Testis (tissue), 2 donors: ENCODE data around the gene LCE4A.

Experiments
- CTCF ChIP-seq, 3 experiments: fragments of 450-650 bp in 2 of 3; fragments of 200-600 bp in 1 of 3; sonication (generic) in 1 of 3; IDR thresholded peaks; one replicate each; pipeline ENCODE4 v1.5.1; 2016 to 2019; ENCODE audit warnings: antibody characterized with exemption in 3 of 3, mild to moderate bottlenecking in 2 of 3, moderate library complexity in 1 of 3
- POLR2A ChIP-seq: fragments of 450-650 bp; IDR thresholded peaks from one replicate; pipeline ENCODE4 v1.6.1; 2017; ENCODE audit warnings: antibody characterized with exemption, mild to moderate bottlenecking, moderate library complexity

DNA sequence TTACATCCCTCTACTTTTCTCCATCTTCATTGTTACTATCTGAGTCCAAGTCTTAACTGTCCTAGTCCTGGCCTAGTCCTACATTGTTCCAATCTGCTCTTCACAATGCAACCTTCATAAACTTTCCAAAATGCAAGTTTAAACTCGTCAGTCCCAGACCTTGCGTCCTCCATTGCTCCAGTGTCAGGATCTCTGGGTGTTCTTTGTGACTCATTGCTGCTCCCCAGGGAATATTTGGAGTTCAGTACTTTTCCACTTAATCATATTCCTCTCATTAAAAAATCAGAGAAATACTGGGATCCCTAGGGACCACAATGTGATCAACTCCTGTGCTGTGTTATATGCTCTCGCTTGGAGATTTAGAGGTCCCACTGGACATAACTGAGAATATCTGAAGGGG lies 31.9 kb downstream of the LCE4A start:
- TF ChIP-seq CTCF (IDR thresholded peaks at IDR 0.05) (no peak), POLR2A (no peak)
